GM21528 (cell line): Measurements from ENCODE around the gene C1GALT1.
A peak's percentile ranks its signal among the peaks of the same experiment; 100 is the strongest.
"Not testable (repeated sequence)": the region's sequence is repeated elsewhere in the genome, so short reads cannot be mapped to it uniquely, and the experiment has no call there.

ENCODE experiments used
- ATAC-seq: cut with Tn5 transposase; IDR thresholded peaks from one replicate; pipeline ENCODE4 v1.9.1; 2021; ENCODE audit warnings: mild to moderate bottlenecking, moderate library complexity; ENCODE audit not compliant: unreplicated experiment, low FRiP score

C1GALT1 gene

DNA sequence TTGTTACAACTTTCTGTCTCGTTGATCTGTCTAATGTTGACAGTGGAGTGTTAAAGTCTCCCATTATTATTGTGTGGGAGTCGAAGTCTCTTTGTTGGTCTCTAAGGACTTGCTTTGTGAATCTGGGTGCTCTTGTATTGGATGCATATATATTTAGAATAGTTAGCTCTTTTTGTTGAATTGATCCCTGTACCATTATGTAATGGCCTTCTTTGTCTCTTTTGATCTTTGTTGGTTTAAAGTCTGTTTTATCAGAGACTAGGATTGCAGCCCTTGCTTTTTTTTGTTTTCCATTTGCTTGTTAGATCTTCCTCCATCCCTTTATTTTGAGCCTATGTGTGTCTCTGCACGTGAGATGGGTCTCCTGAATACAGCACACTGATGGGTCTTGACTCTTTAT is 17.2 kb downstream of the C1GALT1 start:
- ATAC-seq: not testable (repeated sequence)

DNA sequence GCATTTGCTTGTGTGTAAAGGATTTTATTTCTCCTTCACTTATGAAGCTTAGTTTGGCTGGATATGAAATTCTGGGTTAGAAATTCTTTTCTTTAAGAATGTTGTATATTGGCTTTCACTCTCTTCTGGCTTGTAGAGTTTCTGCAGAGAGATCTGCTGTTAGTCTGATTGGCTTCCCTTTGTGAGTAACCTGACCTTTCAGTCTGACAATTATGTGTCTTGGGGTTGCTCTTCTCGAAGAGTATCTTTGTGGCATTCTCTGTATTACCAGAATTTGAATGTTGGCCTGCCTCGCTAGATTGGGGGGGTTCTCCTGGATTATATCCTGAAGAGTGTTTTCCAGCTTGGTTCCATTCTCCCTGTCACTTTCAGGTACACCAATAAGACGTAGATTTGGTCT is 17.9 kb downstream of the C1GALT1 start:
- not testable (repeated sequence) for ATAC-seq

DNA sequence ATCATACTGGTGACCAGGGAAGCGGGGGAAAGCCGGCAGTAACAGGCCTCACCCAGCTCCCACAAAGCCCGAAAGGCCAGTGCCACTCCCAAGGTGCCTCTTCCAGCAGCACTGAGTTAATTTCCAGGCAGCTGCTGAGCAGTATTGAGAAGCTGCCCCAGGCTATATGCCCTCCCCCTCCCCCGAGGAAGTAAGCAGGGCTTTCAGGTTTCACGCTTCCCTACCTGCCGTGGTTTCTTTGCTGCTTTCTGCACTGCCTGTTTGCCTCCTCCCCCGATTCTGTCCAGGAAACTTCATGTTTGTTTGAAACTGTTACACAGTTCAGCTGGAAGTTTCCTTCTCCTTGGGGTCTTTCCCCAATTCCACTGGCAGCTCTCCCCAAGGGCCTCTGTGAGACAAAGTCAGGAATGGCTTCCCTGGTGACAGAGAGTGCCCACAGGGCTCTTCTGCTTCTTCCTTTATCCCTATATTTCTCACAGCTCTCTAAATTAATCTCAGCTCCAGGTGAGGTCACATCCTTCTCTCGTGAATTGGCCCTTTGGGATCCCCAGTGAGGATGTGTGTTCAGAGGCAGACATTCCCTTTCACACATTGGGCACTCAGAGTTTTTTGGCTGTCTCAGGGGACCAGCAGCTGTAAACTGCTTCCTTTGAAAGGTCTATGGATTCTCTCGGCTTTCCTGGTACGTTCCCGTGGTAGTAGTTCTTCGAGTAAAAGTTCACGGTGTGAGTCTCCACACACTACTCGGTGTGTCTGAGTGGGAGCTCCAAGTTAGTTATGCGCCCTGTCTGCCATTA is 19.4 kb downstream of the C1GALT1 start:
- peak; percentile 99 for ATAC-seq

DNA sequence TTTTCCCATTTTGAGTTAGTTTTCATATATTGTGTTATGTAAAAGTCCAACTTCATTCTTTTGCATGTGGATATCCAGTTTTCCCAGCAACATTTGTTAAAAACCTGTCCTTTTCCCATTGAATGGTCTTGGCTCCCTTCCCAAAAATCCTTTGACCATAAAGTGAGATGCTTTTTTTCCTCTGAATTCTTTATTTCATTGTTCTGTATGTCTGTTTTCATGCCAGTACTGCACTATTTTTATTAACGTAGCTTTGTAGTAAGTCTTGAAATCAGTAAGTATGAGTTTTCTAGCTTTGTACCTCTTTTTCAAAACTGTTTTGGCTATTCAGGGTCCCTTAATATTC is 20.0 kb downstream of the C1GALT1 start:
- ATAC-seq: no peak

DNA sequence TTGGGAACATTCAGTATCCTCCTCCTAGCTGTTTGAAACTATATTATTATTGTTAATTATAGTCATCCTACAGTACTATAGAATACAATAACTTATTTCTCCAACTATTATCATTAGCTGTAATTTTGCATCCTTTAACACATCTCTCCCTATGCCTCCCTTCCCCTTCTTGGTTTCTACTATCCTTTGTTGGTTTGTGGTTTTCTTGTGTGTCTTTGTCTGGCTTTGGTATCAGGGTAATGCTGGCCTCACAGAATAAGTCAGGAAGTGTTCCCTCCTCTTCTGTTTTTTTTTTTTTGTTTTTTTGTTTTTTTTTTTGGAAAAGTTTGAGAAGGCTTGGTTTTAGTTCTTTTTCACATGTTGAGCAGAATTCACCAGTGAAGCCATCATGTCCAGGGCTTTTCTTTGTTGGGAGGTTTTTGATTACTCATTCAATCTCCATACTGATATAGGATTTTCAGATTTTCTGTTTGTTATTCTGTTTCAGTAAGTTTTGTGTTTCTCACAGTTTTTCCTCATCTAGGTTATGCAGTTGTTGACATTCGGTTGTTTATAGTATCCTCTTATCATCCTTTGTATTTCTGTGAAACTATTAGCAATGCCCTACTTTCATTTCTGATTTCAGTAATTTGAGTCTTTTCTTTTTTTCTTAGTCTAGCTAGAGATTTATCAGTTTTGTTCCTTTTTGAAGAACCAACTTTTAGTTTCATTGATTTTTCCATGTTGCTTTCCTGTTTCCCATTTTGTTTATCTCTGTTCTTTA is 21.6 kb downstream of the C1GALT1 start:
- no peak for ATAC-seq

DNA sequence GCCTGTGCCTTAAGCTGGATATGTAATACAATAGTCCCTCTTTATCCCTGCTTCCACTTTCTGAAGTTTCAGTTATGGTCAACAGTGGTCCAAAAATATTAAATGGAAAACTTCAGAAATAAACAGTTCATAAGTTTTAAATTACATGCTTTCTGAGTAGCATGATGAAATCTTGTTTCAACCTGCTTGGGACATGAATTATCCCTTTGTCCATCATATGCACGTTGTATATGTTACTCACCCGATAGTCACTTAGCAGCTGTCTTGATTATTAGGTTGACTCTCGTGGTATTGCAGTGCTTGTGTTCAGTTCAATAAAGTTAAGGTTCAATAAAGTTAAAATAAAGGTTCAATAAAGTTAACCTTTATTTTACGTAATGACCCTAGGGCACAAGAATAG is 25.5 kb downstream of the C1GALT1 start:
- no peak for ATAC-seq

DNA sequence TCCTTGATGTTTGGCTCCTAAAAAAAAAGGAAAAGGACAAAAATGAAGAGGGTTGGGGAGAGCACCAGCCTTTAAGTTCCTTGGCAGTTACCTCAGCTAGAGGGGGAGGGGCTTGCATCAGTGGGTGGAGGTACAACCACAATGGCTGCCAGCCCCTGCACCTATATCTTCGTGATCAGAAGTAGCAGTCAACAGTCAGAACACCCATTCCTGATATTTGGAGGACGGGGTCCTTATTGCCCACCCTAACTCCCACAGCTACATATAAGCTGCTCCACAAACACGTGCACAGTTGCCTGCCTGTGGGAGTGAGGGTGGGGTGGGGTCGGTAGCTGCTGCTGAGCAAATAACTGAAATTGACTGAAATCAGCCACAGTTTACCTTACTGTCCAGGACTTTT is 26.2 kb downstream of the C1GALT1 start:
- ATAC-seq: no peak

DNA sequence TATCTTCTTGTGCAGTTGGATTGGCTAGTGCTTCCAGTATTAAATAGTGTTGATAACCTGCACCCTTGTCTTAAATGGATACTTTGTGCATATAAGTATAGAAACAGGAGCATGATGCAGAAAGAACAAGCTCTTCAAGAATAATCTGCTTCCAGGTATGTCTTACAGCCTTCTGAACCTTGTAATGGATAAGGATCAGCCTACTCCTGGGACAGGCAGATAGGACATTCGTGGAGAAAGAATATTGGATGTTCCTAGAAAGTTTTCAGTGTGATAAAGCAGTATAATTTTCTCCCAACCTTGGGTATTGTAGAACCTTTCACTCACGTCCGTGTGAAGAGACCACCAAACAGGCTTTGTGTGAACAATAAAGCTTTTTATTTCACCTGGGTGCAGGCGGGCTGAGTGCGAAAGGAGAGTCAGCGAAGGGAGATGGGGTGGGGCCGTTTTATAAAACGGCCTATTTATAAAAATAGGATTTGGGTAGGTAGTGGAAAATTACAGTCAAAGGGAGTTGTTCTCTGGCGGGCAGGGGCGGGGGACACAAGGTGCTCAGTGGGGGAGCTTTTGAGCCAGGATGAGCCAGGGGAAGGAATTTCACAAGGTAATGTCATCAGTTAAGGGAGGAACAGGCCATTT is 27.2 kb downstream of the C1GALT1 start:
- no peak for ATAC-seq

DNA sequence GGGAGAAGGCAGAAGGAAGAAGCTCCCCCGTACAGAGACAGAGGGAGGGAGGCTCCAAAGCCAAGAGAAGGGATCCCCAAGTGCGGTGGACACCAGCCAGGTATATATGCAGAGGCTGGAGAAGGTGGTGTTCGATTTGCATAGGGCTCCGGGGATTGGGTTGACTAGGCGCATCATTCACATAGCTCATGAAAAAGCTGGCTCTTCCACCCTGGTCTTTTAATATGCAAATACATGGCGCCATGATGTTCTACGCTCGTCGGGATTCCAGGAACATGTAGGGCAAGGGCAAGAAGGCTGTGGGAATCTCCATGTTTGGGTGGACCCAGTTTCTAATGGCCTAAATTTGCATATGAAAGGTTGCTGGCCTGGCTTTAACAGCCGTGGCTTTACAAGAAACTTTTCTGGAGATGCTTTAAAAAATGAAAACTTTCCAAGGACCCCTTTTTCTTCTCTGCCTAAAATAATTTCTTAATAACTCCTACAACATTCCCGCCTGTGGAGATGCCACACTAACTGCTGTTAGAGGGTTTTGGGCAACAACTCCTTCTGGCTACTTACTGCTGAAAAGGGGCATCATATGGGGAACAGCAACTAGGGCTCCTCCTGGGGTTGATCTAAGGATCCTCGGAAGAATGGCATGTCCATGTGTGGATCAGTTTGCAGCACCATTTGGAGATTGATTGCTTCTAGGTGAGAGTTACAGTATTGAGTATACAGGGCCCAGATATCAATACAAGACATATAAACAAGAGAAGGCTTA is 28.3 kb downstream of the C1GALT1 start:
- ATAC-seq: no peak

DNA sequence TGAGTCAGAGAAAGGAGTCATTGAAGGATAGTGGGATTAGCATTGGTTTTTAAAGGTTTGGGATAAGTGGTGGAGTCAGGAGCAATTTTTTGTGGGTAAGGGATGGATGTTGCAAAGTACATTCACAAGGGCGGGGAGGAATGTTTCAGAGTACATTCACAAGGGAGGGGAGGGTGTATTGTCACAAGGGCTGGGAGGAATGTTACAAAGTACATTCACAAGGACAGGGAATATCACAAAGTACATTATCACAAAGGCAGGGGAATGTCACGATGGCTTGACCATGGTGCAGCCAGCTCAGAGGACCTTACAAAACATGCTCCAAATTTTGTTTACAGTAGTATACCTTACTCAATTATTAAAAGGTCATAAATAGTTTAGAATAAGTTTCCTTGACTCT is 30.3 kb downstream of the C1GALT1 start:
- no peak for ATAC-seq

DNA sequence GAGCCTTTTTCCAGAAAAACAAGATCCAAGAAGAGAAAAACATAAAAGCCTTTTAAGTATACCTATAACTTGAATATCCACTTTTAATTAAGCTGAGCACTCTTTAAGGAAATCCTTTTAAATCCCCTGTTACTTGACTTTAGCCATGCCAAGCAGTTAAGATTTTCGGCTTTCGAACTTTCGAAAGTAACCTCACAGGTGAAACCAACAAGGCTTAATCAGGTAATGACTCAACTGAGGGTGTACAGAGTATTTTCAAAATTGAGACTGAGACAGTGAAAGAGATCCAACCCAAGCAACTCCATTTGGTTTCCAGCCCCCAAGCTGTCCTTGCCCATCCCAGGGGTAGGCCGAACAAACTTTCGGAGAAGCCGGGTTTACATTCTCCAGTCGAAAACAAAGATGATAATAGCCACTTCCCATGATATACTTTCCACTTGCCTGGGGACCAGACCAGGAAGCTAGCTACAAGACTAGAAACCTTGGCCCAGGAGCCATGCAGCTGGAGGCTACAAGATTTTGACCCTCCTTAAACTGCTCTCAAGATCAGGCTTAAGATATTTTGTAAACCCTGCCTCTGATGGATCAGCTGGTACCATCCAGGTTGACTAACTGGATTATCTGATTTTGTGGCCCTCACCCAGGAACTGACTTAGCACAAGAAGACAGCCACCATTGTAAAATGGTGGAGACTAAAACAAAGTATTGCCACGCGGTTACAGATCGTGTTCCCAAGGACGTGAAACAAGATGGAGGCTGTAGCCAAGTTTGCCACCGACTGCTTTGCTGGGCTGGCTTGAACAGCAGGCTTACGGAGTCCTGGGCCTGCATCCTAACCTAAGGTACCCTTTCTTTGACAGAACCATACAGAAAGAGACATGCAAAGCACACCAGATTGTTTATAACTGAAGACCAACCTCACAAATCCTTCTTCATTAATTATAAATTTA is 32.3 kb downstream of the C1GALT1 start:
- no peak for ATAC-seq

DNA sequence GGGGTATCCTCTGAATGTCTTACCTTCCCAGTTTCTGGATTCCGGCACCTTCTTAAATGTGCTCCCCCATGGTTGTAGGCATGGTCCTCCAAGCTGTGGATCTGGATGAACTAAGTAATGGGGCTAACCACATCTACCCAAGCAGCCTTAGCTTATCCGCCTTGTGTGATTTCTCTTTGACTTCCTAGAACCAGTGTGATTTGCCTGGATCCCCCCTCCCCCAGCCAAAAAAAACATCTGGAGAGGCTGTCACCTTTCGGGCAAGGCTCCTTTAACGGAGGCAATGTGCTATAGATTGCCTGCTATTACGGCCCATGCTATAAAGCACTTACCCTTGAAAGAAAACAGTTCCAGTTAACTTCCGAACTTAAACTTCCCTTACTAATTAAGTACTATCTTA is 33.9 kb downstream of the C1GALT1 start:
- no peak for ATAC-seq

DNA sequence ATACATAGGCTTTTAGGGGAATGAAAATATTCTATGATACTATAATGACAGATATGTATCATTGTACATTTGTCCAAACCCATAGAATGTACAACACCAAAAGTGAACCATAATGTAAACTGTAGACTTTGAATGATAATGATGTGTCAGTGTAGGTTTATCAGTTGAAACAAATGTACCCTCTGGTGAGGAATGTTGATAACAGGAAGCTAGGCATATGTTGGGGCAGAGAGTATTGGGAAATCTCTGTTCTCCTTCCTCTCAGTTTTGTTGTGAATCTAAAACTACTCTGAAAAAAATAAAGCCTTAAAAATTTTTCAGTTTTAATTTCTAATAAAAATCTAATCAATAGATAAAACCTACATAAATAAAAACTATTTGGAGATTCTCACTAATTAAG is 36.9 kb downstream of the C1GALT1 start:
- no peak for ATAC-seq

DNA sequence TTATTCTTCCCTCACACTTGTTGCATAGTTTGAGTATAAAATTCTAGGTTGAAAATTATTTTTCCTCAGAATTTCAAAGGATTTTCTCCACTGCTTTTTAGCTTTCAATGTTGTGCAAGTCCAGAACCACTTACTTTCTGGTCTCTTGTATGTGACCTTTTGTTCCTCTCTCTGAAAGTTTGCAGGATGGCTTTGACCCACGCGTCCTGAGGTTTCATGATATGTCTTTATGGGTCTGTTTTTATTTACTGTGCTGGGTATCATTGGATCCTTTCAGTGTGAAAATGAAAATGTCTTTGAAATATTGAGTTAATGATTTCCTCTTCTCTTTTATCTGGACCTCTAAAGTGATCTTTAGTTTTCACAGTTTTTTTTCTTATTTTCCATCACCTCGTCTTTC is 38.5 kb downstream of the C1GALT1 start:
- ATAC-seq: no peak

DNA sequence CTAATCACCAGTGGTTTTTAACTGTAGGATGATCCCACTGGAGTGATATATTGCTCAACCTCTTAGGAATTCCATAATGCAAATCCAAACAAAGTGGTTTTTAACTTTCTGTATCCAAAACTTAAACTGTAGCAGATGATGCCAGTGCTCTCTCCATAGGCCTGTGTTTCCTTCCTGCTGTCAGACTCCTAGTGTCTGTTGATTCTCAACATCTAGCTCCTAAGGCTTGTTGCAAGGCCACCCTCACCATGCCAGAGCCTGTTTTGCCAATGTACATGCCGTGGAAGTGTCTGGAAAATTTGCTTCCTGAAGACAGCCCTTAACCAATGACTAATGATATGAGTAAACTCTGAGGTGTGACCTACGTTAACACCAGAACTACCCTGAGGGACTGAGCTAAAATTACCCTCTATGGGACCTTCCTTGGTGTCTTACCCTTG is 39.3 kb downstream of the C1GALT1 start:
- ATAC-seq: no peak

DNA sequence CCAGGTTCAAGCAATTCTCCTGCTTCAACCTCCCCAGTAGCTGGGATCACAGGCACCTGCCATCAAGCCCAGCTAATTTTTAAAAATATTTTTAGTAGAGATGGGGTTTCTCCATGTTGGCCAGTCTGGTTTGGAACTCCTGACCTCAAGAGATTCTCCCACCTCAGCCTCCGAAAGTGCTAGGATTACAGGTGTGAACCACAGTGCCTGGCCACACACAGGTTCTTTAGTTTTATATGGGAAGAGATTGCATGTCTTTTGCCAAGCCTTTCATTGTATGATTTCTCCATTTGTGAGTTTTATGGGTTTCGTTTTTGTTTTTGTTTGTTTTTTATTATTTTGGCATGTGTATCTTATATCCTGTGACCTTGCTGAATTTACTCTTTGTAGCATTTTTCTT is 40.9 kb downstream of the C1GALT1 start:
- no peak for ATAC-seq

DNA sequence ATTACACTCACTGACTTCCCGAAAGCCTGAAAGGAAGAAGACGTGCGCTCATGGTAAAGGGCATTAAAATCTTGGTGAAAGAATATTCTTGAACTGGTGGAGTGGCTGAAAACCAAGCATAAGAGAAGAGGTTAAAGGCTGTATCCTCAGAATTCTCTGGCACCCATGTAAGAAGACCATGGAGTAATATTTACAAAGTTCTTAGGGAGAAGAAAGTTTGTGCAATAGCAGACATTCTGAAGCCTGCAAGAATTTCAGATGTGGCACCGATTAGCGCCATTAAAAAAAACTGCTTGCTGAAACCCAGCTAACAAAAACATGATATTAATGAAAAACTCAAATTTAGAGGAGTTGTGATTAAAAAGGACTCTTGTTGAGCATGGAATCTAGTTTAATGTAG is 44.1 kb downstream of the C1GALT1 start:
- no peak for ATAC-seq

DNA sequence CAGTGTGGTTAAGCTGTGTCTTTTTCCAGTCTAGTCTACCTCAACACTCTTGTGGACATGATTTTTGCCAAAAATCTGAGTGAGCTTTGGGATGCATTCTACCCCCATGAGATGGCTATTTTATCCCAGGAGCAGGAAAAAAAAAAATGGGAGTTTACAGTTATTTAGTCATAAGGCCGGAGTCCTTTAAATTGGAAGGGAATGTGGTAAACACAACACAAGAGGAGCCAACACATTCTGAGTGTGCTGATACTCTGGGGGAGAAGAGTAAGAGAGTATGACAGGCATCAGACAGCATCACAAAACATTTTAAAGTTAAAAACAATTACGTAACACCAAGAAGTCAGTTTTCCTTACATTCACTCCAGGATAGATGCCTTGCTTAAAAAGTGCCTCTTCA is 46.1 kb downstream of the C1GALT1 start:
- ATAC-seq: no peak

DNA sequence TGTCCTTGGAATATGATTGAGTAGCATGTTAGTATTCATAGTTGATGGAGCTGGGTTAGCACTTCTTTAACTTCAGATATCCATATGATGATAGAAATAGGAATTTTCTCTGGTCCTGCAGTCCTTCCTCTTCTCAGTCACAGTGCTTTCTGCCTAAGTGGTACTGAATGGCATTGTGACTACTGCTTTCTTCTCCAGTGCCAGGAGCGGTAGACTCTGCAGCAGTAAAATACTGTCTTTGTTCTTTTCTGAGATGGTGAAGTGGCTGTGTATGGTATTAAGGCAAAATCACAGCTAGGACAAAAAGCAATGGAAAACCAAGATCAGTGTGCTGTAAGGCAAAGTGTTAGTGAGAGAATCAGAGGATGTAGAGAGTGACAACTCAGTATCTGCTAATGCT is 46.6 kb downstream of the C1GALT1 start:
- ATAC-seq: no peak

DNA sequence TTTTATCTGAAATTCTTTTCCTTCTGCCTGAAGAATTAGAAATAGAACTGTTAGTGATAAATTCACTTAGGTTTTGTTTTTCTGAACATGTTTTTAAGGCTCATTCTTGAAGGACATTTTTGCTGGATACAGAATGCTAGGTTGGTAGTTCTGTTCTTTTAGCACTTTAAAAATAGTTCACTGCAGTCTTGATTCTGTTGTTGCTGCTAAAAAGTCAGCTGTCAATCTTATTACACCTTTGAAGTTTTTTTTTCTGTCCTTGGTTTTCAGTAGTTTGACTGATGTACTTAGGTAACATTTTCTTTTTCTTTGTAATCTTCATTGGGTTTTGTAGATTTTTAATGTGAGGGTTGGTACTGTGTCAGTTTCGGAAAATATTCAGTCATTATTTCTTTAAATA is 48.7 kb downstream of the C1GALT1 start:
- no peak for ATAC-seq
